ENCODE results near the gene SLC51B. TPM values are rescaled to one million over a fixed set of nuclear protein-coding genes. Genes with fewer than 3 reads are reported as not detected.
"Not testable (repeated sequence)": the region's sequence is repeated elsewhere in the genome, so short reads cannot be mapped to it uniquely, and the experiment has no call there.

Gene SLC51B
- total RNA-seq, 1 donor from 2014 or later: not detected

DNA sequence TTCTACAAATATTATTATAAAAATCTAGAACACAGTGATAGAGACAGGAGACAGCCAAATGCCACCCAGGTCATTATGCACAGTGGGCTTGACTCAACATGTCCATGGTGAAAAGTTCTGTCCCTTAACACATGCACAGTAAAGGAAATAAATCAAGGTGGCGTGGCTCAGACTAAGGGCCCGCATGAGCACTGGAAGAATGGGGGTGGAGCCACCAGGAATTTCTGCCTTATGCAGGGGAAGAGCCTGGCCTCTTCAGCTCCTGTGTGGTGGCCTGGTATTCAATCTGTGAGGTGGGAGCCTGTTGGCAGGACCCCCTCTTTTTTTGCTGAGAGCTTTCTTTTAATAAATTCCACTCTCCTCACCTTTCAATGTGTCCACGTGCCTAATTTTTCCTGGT is 38.3 kb upstream of the SLC51B start:
- TF ChIP-seq, protein P1, sequence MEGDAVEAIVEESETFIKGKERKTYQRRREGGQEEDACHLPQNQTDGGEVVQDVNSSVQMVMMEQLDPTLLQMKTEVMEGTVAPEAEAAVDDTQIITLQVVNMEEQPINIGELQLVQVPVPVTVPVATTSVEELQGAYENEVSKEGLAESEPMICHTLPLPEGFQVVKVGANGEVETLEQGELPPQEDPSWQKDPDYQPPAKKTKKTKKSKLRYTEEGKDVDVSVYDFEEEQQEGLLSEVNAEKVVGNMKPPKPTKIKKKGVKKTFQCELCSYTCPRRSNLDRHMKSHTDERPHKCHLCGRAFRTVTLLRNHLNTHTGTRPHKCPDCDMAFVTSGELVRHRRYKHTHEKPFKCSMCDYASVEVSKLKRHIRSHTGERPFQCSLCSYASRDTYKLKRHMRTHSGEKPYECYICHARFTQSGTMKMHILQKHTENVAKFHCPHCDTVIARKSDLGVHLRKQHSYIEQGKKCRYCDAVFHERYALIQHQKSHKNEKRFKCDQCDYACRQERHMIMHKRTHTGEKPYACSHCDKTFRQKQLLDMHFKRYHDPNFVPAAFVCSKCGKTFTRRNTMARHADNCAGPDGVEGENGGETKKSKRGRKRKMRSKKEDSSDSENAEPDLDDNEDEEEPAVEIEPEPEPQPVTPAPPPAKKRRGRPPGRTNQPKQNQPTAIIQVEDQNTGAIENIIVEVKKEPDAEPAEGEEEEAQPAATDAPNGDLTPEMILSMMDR (IDR thresholded peaks at IDR 0.05; ENCODE audit: partially characterized antibody, unreplicated experiment): no peak
- Mint-ChIP-seq H3K27me3 (ENCODE audit: unreplicated experiment) (no peaks in the 10 kb centered on the region), H3K9me3 (ENCODE audit: unreplicated experiment) (no peaks in the 10 kb centered on the region), H3K4me3 (ENCODE audit: unreplicated experiment) (no peak overlapping the region), H3K27ac (ENCODE audit: unreplicated experiment) (no peak overlapping the region), H3K36me3 (ENCODE audit: unreplicated experiment) (no peaks in the 10 kb centered on the region), H3K4me1 (ENCODE audit: low read depth, unreplicated experiment) (no peaks in the 10 kb centered on the region)
- no peak for DNase-seq

GRCh38 chr15:65008983-65009382 is 36.2 kb upstream of the SLC51B start:
- H3K27me3 Mint-ChIP-seq (ENCODE audit: unreplicated experiment): no peaks in the 10 kb centered on the region
- H3K4me3 Mint-ChIP-seq (ENCODE audit: unreplicated experiment): no peak overlapping the region
- no peak overlapping the region for H3K27ac Mint-ChIP-seq (ENCODE audit: unreplicated experiment)
- peaks cover 2% of the 10 kb centered on the region for H3K9me3 Mint-ChIP-seq (ENCODE audit: unreplicated experiment)
- TF ChIP-seq, protein P1 (IDR thresholded peaks at IDR 0.05; ENCODE audit: partially characterized antibody, unreplicated experiment): no peak
- DNase-seq: no peak
- peaks cover 13% of the 10 kb centered on the region for H3K36me3 Mint-ChIP-seq (ENCODE audit: unreplicated experiment)
- no peaks in the 10 kb centered on the region for H3K4me1 Mint-ChIP-seq (ENCODE audit: low read depth, unreplicated experiment)

- not testable (repeated sequence) for H3K27me3 Mint-ChIP-seq (ENCODE audit: unreplicated experiment); H3K9me3 Mint-ChIP-seq (ENCODE audit: unreplicated experiment); H3K27ac Mint-ChIP-seq (ENCODE audit: unreplicated experiment); DNase-seq; H3K4me3 Mint-ChIP-seq (ENCODE audit: unreplicated experiment); H3K4me1 Mint-ChIP-seq (ENCODE audit: low read depth, unreplicated experiment)
- H3K36me3 Mint-ChIP-seq (ENCODE audit: unreplicated experiment): peaks cover 15% of the 10 kb centered on the region
Observed at GRCh38 chr15:65011198-65011597, 34.0 kb upstream of the SLC51B start.

GRCh38 chr15:65020419-65020818 is 24.8 kb upstream of the SLC51B start:
- H3K36me3 Mint-ChIP-seq (ENCODE audit: unreplicated experiment): no peaks in the 10 kb centered on the region
- no peaks in the 10 kb centered on the region for H3K27me3 Mint-ChIP-seq (ENCODE audit: unreplicated experiment)
- no peaks in the 10 kb centered on the region for H3K4me1 Mint-ChIP-seq (ENCODE audit: low read depth, unreplicated experiment)
- no peak for DNase-seq
- TF ChIP-seq, protein P1 (IDR thresholded peaks at IDR 0.05; ENCODE audit: partially characterized antibody, unreplicated experiment): no peak
- H3K27ac Mint-ChIP-seq (ENCODE audit: unreplicated experiment): no peak overlapping the region
- H3K9me3 Mint-ChIP-seq (ENCODE audit: unreplicated experiment): no peaks in the 10 kb centered on the region
- H3K4me3 Mint-ChIP-seq (ENCODE audit: unreplicated experiment): no peak overlapping the region

DNA sequence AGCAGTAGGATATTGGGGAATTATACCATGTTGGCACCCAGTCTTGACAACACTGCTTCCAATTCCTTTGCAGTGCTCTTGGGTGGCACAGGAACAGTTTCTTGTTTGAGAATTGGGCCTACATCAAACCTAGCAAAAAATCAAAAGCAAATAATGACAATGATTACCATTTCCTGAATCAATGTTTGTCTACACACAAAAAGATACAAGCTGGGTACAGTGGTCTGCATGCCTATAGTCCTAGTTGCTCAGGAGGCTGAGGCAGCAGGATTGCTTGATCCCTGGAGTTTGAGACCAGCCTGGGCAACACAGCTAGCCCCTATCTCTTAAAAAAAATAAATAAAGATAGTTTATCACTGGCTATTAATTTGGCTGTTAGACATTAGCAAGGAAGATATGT is 23.7 kb upstream of the SLC51B start:
- Mint-ChIP-seq H3K36me3 (ENCODE audit: unreplicated experiment) (no peaks in the 10 kb centered on the region), H3K27me3 (ENCODE audit: unreplicated experiment) (no peaks in the 10 kb centered on the region), H3K27ac (ENCODE audit: unreplicated experiment) (no peak overlapping the region), H3K9me3 (ENCODE audit: unreplicated experiment) (no peaks in the 10 kb centered on the region), H3K4me3 (ENCODE audit: unreplicated experiment) (no peak overlapping the region), H3K4me1 (ENCODE audit: low read depth, unreplicated experiment) (no peaks in the 10 kb centered on the region)
- TF ChIP-seq, protein P1 (IDR thresholded peaks at IDR 0.05; ENCODE audit: partially characterized antibody, unreplicated experiment): no peak
- no peak for DNase-seq

DNA sequence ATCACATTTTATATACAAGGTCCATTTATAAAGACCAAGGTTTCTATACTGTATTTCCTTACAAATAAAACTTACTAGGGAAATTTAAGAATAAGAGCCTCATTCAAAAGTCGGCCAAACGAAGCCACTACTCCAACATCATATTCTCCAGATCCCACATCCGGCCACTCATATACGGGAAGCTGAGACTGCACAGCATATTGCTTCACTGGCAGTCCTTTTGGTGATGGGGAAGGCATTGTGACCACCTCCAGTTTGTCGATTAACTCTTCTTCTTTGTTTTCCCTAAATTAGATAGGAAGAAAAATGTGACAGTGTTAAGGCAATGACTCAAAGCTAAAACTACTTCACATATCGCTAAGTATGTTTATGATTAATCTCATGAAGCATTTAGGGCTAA is 18.4 kb upstream of the SLC51B start:
- TF ChIP-seq, protein P1 (IDR thresholded peaks at IDR 0.05; ENCODE audit: partially characterized antibody, unreplicated experiment): no peak
- no peak overlapping the region for H3K27ac Mint-ChIP-seq (ENCODE audit: unreplicated experiment)

More for the DNA sequence above, 18.4 kb upstream of the SLC51B start:
- Mint-ChIP-seq H3K9me3 (ENCODE audit: unreplicated experiment) (no peaks in the 10 kb centered on the region), H3K4me1 (ENCODE audit: low read depth, unreplicated experiment) (peaks cover 5% of the 10 kb centered on the region), H3K4me3 (ENCODE audit: unreplicated experiment) (no peak overlapping the region), H3K27me3 (ENCODE audit: unreplicated experiment) (peaks cover 5% of the 10 kb centered on the region), H3K36me3 (ENCODE audit: unreplicated experiment) (no peaks in the 10 kb centered on the region)
- DNase-seq: no peak
